ENCODE data around the gene DDX43. TPM values are rescaled to one million over a fixed set of nuclear protein-coding genes. Genes with fewer than 3 reads are reported as not detected.
"Not testable (repeated sequence)": the region's sequence is repeated elsewhere in the genome, so short reads cannot be mapped to it uniquely, and the experiment has no call there.

Gene DDX43
- total RNA-seq, 1 donor from 2014 or later: not detected

DNA sequence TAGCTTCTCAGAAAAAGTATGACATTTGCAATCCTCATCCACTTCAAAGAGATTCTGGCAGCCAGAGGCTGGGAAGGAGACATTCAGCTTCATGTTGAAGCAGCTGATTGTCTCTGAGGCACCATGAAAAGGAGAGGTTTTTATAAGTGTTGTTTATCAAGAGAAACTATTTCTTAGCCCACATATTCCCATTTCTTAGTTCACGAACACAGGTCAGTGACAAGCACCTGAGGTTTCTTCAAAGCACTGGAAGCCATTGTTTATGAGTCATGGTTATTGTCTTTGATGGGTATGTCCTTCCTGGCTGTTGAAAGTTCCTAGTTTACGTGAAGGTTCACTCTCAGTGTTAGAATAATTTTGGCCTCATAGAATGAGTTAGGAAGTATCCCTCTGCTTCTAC, 3.0 kb upstream of the DDX43 start:
- peaks cover 2% of the 10 kb centered on the region for H3K4me1 Mint-ChIP-seq
- TF ChIP-seq, protein P1, sequence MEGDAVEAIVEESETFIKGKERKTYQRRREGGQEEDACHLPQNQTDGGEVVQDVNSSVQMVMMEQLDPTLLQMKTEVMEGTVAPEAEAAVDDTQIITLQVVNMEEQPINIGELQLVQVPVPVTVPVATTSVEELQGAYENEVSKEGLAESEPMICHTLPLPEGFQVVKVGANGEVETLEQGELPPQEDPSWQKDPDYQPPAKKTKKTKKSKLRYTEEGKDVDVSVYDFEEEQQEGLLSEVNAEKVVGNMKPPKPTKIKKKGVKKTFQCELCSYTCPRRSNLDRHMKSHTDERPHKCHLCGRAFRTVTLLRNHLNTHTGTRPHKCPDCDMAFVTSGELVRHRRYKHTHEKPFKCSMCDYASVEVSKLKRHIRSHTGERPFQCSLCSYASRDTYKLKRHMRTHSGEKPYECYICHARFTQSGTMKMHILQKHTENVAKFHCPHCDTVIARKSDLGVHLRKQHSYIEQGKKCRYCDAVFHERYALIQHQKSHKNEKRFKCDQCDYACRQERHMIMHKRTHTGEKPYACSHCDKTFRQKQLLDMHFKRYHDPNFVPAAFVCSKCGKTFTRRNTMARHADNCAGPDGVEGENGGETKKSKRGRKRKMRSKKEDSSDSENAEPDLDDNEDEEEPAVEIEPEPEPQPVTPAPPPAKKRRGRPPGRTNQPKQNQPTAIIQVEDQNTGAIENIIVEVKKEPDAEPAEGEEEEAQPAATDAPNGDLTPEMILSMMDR (IDR thresholded peaks at IDR 0.05; ENCODE audit: unreplicated experiment): no peak
- no peak overlapping the region for H3K4me3 Mint-ChIP-seq
- H3K9me3 Mint-ChIP-seq: no peaks in the 10 kb centered on the region
- no peak overlapping the region for H3K27ac Mint-ChIP-seq
- peaks cover 6% of the 10 kb centered on the region for H3K27me3 Mint-ChIP-seq (ENCODE audit: low read depth)
- H3K36me3 Mint-ChIP-seq: no peaks in the 10 kb centered on the region
- DNase-seq (ENCODE audit: low spot score in 2 of 2, unreplicated experiment in 2 of 2): no peak

DNA sequence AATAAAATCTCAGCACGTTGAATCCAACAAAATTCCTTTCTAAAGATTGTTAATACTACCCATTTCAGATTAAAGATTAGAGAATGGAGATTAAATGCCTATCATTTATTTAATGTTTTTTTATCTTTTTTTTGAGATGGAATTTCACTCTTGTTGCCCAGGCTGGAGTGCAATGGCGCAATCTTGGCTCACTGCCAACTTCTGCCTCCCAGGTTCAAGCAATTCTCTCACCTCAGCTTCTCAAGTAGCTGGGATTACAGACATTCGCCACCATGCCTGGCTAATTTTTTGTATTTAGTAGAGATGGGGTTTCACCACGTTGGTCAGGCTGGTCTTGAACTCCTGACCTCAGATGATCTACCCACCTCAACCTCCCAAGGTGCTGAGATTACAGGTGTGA, 2.4 kb upstream of the DDX43 start:
- H3K9me3 Mint-ChIP-seq; H3K27ac Mint-ChIP-seq; DNase-seq (ENCODE audit: low spot score in 2 of 2, unreplicated experiment in 2 of 2); H3K27me3 Mint-ChIP-seq (ENCODE audit: low read depth); H3K4me1 Mint-ChIP-seq; H3K36me3 Mint-ChIP-seq; H3K4me3 Mint-ChIP-seq: not testable (repeated sequence)

DNA sequence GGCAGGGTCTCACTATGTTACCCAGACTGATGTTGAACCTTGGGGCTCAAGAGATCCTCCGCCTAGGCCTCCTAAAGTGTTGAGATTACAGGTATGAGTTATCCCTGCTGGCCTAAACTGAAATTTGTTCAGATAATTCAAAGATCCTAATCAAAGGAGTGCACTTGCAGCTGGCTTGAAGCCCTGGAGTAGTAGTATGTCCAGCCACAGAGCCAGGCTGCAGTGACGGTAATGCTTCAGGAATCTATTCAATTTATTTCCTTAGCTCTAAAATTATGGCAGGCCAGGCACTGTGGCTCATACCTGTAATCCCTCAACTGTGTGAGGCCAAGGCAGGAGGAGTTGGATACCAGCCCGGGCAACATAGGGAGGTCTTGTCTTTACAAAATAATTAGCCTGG, 1.4 kb upstream of the DDX43 start:
- H3K36me3 Mint-ChIP-seq: no peaks in the 10 kb centered on the region
- TF ChIP-seq, protein P1 (IDR thresholded peaks at IDR 0.05; ENCODE audit: unreplicated experiment): no peak
- H3K4me3 Mint-ChIP-seq: no peak overlapping the region
- no peak for DNase-seq (ENCODE audit: low spot score in 2 of 2, unreplicated experiment in 2 of 2)
- H3K27me3 Mint-ChIP-seq (ENCODE audit: low read depth): peaks cover 4% of the 10 kb centered on the region
- H3K4me1 Mint-ChIP-seq: peaks cover 2% of the 10 kb centered on the region
- H3K27ac Mint-ChIP-seq: no peak overlapping the region
- H3K9me3 Mint-ChIP-seq: no peaks in the 10 kb centered on the region

DNA sequence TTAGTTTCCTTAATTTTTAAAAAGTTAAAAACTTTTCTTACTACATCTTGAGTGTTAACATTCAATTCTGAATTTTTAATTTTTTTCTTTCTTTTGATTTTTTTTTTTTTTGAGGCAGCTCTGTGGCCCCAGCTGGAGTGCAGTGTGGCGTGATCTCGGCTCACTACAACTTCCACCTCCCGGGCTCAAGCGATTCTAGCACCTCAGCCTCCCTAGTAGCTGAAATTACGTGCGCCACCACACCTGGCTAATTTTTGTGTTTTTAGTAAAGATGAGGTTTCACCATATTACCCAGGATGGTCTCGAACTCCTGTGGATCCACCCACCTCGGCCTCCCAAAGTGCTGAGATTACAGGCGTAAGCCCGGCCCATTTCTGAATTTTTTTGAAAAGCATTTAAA, 1.2 kb downstream of the DDX43 start:
- TF ChIP-seq, protein P1 (IDR thresholded peaks at IDR 0.05; ENCODE audit: unreplicated experiment): no peak
- H3K27ac Mint-ChIP-seq: no peak overlapping the region

DNA sequence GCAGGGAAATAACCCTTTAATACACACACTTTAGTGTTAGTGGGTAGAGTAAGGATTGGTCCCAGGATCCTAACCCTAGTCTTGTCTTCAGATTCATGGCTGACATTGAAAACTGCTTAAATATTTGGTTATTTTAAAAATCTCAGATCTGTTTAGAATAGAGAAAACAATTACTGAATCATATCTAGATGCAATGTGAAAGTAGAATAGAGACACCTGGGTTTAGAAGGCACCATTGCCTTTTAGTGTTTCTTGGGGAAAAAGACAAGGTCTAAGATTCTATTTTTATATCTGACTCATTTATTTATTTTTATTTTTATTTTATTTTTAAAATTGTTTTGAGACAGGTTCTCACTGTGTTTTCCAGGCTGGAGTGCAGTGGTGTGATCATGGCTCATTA, 6.0 kb downstream of the DDX43 start:
- H3K36me3 Mint-ChIP-seq: no peaks in the 10 kb centered on the region
- no peak overlapping the region for H3K4me3 Mint-ChIP-seq
- H3K27ac Mint-ChIP-seq: no peak overlapping the region
- H3K4me1 Mint-ChIP-seq: no peaks in the 10 kb centered on the region
- TF ChIP-seq, protein P1 (IDR thresholded peaks at IDR 0.05; ENCODE audit: unreplicated experiment): no peak
- DNase-seq (ENCODE audit: low spot score in 2 of 2, unreplicated experiment in 2 of 2): no peak
- H3K9me3 Mint-ChIP-seq: no peaks in the 10 kb centered on the region
- H3K27me3 Mint-ChIP-seq (ENCODE audit: low read depth): no peaks in the 10 kb centered on the region

More for the DNA sequence above, 1.2 kb downstream of the DDX43 start:
- no peak overlapping the region for H3K4me3 Mint-ChIP-seq
- no peaks in the 10 kb centered on the region for H3K4me1 Mint-ChIP-seq
- H3K27me3 Mint-ChIP-seq (ENCODE audit: low read depth): peaks cover 2% of the 10 kb centered on the region
- H3K9me3 Mint-ChIP-seq: no peaks in the 10 kb centered on the region
- DNase-seq (ENCODE audit: low spot score in 2 of 2, unreplicated experiment in 2 of 2): no peak
- no peaks in the 10 kb centered on the region for H3K36me3 Mint-ChIP-seq

DNA sequence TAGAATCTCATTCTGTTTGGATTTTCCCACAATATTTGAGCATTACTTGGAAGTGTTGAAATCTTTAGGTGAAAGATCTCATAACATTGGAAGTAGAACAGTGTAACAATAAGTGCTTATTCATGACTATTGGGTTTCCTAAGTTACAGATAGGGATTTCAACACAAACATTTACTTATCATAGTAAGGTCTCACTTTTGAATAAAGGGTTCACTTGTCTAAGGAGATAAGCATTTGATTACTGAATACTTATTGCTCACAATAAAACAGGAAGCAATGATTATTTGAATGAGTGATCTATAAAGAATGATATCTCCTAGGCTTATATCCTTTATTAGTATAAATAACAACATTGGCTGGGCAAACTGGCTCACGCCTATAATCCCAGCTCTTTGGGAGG, 14.8 kb downstream of the DDX43 start:
- Mint-ChIP-seq H3K27ac (no peak overlapping the region), H3K27me3 (ENCODE audit: low read depth) (no peaks in the 10 kb centered on the region), H3K36me3 (no peaks in the 10 kb centered on the region), H3K9me3 (no peaks in the 10 kb centered on the region), H3K4me3 (no peak overlapping the region), H3K4me1 (no peaks in the 10 kb centered on the region)
- TF ChIP-seq, protein P1 (IDR thresholded peaks at IDR 0.05; ENCODE audit: unreplicated experiment): no peak
- DNase-seq (ENCODE audit: low spot score in 2 of 2, unreplicated experiment in 2 of 2): no peak
